Measurements from ENCODE around the gene ADCY3.

DNA sequence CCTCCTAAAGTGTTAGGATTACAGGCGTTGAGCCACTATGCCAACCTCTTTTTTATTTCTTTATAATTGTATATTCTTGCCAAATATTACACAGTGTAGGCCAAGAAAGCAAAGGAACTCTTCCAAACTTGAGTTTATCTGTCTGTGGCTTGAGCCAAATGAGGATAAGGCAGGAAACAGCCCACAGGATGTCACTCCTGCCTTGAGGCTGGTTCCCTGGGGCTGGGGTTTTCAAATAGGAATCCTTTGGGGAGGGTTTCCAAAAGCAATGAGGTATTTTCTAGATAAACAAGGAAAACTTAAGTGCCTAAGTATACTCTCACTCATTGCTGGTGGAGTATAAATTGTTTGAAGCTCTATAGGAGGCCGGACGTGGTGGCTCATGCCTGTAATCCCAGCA, 56.4 kb downstream of the ADCY3 start:
- TF ChIP-seq POLR2A (IDR thresholded peaks at IDR 0.05) (no peak), CTCF (IDR thresholded peaks at IDR 0.05) (no peak)

All from adrenal gland (tissue), 5 donors.